ENCODE data around the gene MYO18B.

The MYO18B gene

DNA sequence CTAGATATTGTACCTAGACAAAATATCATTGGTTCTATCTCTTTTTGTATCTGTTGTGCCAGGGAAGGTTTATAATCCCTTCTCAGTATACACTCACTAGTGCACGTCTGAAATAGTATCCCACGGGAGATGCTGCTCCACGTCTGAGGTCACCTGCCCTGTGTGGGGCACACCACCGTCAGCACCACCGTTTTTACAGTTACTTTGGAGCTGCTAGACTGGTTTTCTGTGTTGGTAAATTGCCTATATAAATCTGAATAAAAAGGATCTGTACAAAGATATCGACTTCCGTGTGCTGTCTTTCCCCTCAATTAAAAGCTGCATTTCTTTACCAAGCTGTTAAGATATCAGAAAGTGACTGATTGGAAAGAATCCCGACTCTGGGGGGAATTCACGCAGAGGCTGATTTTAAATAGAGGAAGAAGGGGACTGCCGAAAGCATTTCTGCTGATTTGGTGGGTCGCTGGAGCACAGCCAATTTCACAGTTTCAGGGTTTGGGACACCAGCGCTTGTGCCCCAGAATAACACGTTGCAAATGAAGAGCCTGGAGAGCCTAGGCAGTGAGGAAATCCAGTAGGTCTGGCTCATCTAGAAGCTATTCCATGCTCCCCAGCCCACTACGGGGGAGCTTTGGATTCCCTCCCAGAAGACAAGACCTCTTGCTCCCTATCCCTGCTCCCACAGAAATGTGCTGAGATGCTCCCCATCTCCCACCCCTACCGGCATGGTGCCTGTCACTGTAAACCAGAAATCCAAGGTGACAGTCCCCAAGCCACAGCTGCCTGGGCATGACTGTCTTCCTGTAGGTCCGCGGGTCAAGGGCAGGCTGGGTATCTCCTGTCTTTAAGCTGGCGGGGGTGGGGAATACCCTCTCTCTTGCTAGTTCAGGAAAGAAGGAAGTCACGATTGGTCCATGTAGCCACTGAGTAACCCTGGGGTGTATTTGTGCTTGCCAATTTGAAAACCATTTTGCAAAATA is 12.7 kb upstream of the MYO18B start:
- peaks cover 5% of the 10 kb centered on the region for H3K4me1 ChIP-seq (ENCODE audit: low read length)
- no peak overlapping the region for H3K9ac ChIP-seq (ENCODE audit: low read length)
- H3K36me3 ChIP-seq (replicated peaks; ENCODE audit: low read depth, low read length): peaks cover 21% of the 10 kb centered on the region
- no peaks in the 10 kb centered on the region for H3K9me3 ChIP-seq (ENCODE audit: insufficient read depth, low read length)
- TF ChIP-seq EZH2phosphoT487 (IDR thresholded peaks at IDR 0.05; ENCODE audit: low read depth): no peak
- TF ChIP-seq, protein P1, sequence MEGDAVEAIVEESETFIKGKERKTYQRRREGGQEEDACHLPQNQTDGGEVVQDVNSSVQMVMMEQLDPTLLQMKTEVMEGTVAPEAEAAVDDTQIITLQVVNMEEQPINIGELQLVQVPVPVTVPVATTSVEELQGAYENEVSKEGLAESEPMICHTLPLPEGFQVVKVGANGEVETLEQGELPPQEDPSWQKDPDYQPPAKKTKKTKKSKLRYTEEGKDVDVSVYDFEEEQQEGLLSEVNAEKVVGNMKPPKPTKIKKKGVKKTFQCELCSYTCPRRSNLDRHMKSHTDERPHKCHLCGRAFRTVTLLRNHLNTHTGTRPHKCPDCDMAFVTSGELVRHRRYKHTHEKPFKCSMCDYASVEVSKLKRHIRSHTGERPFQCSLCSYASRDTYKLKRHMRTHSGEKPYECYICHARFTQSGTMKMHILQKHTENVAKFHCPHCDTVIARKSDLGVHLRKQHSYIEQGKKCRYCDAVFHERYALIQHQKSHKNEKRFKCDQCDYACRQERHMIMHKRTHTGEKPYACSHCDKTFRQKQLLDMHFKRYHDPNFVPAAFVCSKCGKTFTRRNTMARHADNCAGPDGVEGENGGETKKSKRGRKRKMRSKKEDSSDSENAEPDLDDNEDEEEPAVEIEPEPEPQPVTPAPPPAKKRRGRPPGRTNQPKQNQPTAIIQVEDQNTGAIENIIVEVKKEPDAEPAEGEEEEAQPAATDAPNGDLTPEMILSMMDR (IDR thresholded peaks at IDR 0.05; ENCODE audit: low read depth, low read length): no peak
- no peak overlapping the region for H3K4me3 ChIP-seq (ENCODE audit: low read length)
- no peaks in the 10 kb centered on the region for H4K20me1 ChIP-seq (ENCODE audit: insufficient read depth, low read length)
- H3K4me2 ChIP-seq (ENCODE audit: low read length): no peak overlapping the region
- no peaks in the 10 kb centered on the region for H3K27me3 ChIP-seq (ENCODE audit: low read depth, low read length)
- no peaks in the 10 kb centered on the region for H3K79me2 ChIP-seq (ENCODE audit: low read length)
- H2AFZ ChIP-seq (ENCODE audit: low read depth, low read length): no peak overlapping the region
- H3K27ac ChIP-seq (ENCODE audit: low read length): no peak overlapping the region

DNA sequence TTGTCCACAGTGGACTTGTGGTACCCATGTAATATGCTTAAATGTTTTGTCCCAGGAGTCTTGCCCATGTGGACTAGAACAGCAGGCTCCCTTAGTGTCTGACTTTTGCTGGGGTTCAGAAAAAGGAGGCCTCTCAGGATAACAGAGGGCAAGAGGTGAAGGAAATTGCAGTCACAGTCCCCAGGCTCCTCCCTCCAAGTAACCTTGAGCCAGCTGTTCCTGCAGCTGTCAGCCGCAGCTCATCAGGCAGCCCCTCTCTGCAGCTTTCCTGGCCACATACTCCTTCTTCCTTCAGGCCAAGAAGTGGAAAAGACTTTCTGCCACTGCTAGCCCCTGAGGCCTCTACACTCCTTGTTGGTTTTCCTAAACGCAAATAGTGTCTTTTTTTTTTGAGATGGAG is 6.3 kb upstream of the MYO18B start:
- Histone ChIP-seq H3K36me3 (replicated peaks; ENCODE audit: low read depth, low read length) (no peaks in the 10 kb centered on the region), H3K9me3 (ENCODE audit: insufficient read depth, low read length) (no peaks in the 10 kb centered on the region), H3K4me1 (ENCODE audit: low read length) (peaks cover 9% of the 10 kb centered on the region), H3K9ac (ENCODE audit: low read length) (no peak overlapping the region), H3K27ac (ENCODE audit: low read length) (no peak overlapping the region), H3K4me2 (ENCODE audit: low read length) (no peak overlapping the region), H2AFZ (ENCODE audit: low read depth, low read length) (no peak overlapping the region), H4K20me1 (ENCODE audit: insufficient read depth, low read length) (no peaks in the 10 kb centered on the region), H3K79me2 (ENCODE audit: low read length) (no peaks in the 10 kb centered on the region), H3K4me3 (ENCODE audit: low read length) (no peak overlapping the region), H3K27me3 (ENCODE audit: low read depth, low read length) (no peaks in the 10 kb centered on the region)
- TF ChIP-seq EZH2phosphoT487 (IDR thresholded peaks at IDR 0.05; ENCODE audit: low read depth): no peak
- TF ChIP-seq, protein P1 (IDR thresholded peaks at IDR 0.05; ENCODE audit: low read depth, low read length): no peak

DNA sequence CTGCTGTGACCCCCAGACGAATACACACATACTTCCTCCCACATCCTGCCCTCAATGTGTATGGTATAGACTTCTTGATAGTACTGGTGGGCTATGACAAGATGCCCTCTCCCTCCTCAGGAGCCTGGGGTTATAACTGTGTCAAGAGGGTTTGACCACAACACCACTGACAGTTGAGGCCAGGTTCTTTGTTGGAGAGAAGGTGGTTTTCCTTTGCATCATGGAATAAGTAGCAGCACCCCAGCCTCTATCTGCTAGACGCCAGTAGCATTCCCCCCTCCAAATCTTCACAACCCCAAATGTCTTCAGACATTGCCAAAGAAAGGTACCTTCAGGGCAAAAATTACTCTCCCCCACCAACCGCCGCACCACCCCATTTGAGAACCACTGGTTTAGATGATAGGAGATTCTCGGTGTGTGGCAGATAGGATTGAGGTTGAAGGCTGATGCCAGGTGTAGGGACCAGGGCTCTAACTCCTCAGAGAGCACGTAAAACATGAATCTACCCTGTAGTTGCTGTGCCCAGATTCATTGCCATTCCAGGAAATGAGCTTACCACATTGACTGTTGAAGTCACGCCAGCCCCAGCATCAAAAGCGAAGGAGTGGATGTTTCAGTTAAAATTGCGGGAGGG is 5.5 kb upstream of the MYO18B start:
- Histone ChIP-seq H3K9ac (ENCODE audit: low read length) (no peak overlapping the region), H3K36me3 (replicated peaks; ENCODE audit: low read depth, low read length) (no peaks in the 10 kb centered on the region), H3K9me3 (ENCODE audit: insufficient read depth, low read length) (no peaks in the 10 kb centered on the region), H2AFZ (ENCODE audit: low read depth, low read length) (no peak overlapping the region), H3K4me3 (ENCODE audit: low read length) (no peak overlapping the region), H4K20me1 (ENCODE audit: insufficient read depth, low read length) (no peaks in the 10 kb centered on the region), H3K79me2 (ENCODE audit: low read length) (peaks cover 3% of the 10 kb centered on the region), H3K4me1 (ENCODE audit: low read length) (peaks cover 13% of the 10 kb centered on the region), H3K4me2 (ENCODE audit: low read length) (no peak overlapping the region), H3K27me3 (ENCODE audit: low read depth, low read length) (no peaks in the 10 kb centered on the region), H3K27ac (ENCODE audit: low read length) (no peak overlapping the region)
- TF ChIP-seq, protein P1 (IDR thresholded peaks at IDR 0.05; ENCODE audit: low read depth, low read length): no peak
- no peak for TF ChIP-seq EZH2phosphoT487 (IDR thresholded peaks at IDR 0.05; ENCODE audit: low read depth)

DNA sequence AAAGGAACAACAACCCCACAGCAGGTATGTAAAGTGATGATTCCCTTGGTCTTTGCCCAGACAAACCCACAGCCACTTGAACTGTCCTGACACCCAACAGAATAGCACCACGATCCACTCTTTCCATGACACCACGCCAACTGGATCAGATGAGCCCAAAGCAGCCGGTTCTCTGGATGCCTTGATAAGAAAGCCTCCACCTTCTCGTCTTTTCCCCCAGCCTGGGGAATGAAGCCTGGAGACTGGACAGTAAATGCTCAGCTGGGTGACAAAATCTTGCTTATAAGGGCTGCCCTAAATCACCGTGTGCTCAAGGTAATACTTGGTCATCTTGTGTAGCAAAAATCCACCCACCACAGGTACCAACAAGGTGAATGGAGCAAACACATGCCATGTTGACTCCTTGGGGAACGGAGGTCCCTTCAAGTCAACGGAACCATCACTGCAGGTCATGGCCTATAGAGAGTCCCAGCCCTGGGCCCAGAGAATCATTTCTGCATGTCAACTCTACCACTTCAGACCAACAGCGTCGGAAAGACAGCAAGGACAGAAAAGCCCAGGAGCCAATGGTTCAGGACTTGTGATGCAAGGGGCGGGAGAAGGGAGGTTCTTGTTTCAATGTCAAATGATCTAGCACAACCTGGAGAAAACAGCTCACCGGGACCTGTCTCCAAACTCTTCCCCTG is 2.2 kb upstream of the MYO18B start:
- Histone ChIP-seq H3K4me2 (ENCODE audit: low read length) (no peak overlapping the region), H3K27me3 (ENCODE audit: low read depth, low read length) (no peaks in the 10 kb centered on the region), H3K4me3 (ENCODE audit: low read length) (no peak overlapping the region), H2AFZ (ENCODE audit: low read depth, low read length) (no peak overlapping the region), H3K27ac (ENCODE audit: low read length) (no peak overlapping the region), H3K9me3 (ENCODE audit: insufficient read depth, low read length) (no peaks in the 10 kb centered on the region), H4K20me1 (ENCODE audit: insufficient read depth, low read length) (no peaks in the 10 kb centered on the region), H3K9ac (ENCODE audit: low read length) (no peak overlapping the region), H3K36me3 (replicated peaks; ENCODE audit: low read depth, low read length) (peaks cover 8% of the 10 kb centered on the region), H3K4me1 (ENCODE audit: low read length) (peaks cover 21% of the 10 kb centered on the region), H3K79me2 (ENCODE audit: low read length) (peaks cover 36% of the 10 kb centered on the region)
- no peak for TF ChIP-seq EZH2phosphoT487 (IDR thresholded peaks at IDR 0.05; ENCODE audit: low read depth)
- TF ChIP-seq, protein P1 (IDR thresholded peaks at IDR 0.05; ENCODE audit: low read depth, low read length): no peak
